NB4 (cell line): Measurements from ENCODE around the gene GFY.

Experiments used
- DNase-seq: peaks from one replicate; pipeline ENCODE4 v3.0.0; 2010; ENCODE audit warnings: low read depth
- H3K4me3 ChIP-seq: one replicate; pipeline ENCODE4 v1.5.1; 2011; ENCODE audit warnings: mild to moderate bottlenecking, low read depth, low read length, moderate library complexity
- MAX ChIP-seq: IDR thresholded peaks from 2 replicates; pipeline ENCODE4 v1.6.1; 2011; ENCODE audit warnings: low read depth, low read length
- MYC ChIP-seq: IDR thresholded peaks from 2 replicates; pipeline ENCODE4 v1.6.1; 2011; ENCODE audit warnings: low read depth, low read length
- POLR2A ChIP-seq: IDR thresholded peaks from 2 replicates; pipeline ENCODE4 v1.6.1; 2011; ENCODE audit warnings: mild to moderate bottlenecking; ENCODE audit not compliant: insufficient read length; ENCODE audit errors: extremely low read depth
- TF ChIP-seq, protein P1 (sequence below): IDR thresholded peaks from one replicate; pipeline ENCODE4 v1.5.1; 2012; ENCODE audit warnings: low read depth, low read length

The GFY gene, protein sequence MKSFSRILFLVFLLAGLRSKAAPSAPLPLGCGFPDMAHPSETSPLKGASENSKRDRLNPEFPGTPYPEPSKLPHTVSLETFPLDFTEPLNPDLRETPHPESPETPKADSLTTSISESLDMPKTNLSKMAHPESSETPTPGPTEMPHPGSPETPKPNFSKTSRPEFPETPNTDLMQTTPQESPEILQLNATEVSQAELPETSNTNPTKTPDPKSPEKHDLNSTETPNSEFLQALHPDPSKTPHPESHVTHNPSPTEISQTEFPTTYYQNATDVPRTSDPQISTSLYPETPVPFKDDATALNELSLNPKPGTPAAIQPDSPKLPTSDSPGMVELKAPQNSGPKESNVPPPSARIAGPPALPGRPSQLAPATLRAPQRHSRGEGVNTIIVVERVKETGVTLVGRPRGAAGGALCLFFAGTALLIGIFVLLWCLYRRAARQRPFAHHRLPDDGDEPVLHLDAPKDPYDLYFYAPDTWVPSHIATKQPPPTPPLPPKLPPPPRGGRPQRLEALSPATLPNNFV

DNA sequence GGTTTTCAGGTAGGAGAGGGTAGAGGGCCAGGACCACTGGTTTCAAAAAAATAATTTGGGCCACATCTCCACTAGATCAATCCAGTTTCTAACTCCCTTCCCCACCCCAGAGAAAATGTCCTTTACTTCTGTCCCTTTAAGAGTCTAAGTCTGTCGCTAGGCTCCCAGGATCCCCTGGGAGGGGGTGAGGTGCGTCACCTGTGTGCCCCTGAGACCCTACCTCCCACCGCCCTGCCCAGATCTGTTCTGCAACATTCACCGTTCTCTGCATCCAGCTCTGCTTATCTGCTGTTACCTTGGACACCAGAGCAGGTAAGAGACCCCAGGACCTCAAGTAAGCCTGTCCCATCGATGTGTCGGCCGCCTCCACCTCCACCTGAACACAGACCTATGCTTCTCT, at the start of gene GFY:
TSS of gene GFY (plus strand) at position 211 of the 400 bp plus-strand sequence. CDS start 1,043 bp downstream, outside the sequence.
- no peak within 1 kb of the TSS for H3K4me3 ChIP-seq
- DNase-seq = no peak
- TF ChIP-seq MYC (no peak), POLR2A (no peak), MAX (no peak)
- TF ChIP-seq, protein P1, sequence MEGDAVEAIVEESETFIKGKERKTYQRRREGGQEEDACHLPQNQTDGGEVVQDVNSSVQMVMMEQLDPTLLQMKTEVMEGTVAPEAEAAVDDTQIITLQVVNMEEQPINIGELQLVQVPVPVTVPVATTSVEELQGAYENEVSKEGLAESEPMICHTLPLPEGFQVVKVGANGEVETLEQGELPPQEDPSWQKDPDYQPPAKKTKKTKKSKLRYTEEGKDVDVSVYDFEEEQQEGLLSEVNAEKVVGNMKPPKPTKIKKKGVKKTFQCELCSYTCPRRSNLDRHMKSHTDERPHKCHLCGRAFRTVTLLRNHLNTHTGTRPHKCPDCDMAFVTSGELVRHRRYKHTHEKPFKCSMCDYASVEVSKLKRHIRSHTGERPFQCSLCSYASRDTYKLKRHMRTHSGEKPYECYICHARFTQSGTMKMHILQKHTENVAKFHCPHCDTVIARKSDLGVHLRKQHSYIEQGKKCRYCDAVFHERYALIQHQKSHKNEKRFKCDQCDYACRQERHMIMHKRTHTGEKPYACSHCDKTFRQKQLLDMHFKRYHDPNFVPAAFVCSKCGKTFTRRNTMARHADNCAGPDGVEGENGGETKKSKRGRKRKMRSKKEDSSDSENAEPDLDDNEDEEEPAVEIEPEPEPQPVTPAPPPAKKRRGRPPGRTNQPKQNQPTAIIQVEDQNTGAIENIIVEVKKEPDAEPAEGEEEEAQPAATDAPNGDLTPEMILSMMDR = no peak

DNA sequence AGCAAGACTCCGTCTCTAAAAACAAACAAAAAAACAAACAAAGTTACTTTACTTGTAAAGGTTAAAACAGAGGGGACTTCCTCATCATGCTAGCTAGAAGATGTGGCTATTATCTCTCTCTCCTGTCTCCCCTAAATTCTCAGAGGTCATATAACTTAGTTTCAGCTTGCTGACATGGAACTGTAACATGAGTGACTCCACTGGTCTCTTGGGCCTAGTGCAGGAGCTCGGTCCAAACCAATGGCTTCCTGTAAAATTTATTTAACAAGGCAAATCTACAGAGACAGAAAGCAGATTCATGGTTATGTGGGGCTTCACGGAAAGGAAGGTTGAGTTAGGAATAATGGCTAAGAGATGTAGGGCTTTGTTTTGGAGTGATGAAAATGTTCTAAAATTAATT, 46.7 kb upstream of the GFY start:
- H3K4me3 ChIP-seq = no peak overlapping the region
- DNase-seq = no peak
- TF ChIP-seq MAX = no peak
- TF ChIP-seq, protein P1 = no peak
- TF ChIP-seq MYC = no peak
- no peak for TF ChIP-seq POLR2A

DNA sequence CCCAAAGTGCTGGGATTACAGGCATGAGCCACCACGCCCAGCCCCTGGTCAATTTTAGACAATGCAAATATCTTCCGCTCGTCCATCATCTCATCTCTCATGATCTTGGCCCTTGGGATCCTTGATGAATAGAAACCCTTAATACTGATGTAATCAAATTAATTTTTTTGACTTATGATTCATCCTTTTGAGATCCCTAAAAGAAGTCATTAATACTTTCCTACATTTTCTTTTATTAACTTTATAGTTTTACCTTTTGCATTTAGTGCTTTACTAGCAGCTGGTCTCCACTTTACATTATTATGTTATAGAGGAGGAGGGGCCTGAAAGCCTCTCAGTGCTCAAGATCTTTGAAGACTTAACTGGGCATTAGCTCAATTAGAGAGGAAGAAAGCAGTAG, 44.8 kb upstream of the GFY start:
- no peak for TF ChIP-seq MYC
- DNase-seq = no peak
- H3K4me3 ChIP-seq = no peak overlapping the region

- DNase-seq = no peak
- no peak overlapping the region for H3K4me3 ChIP-seq
These were observed 42.5 kb upstream of the GFY start for GRCh38 chr19:49382639-49383038.

DNA sequence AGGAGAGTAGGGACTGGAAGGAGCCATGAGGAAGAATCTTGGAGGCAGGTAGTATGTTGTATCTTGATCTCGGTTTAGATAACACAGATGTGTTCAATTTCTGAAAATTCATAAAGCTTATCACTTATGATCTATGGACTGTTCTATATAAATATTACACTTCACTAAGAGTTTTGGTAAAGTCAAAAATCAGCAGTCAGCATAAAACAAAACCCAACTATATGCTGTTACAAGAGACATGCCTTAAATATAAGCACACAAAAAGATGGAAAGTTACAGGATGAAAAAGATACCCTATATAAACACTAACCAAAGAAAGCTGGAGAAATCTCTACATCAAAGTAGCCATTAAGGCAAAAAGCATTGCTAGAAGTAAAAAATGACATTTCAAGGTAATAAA, 41.6 kb upstream of the GFY start:
- no peak overlapping the region for H3K4me3 ChIP-seq
- DNase-seq = no peak
- TF ChIP-seq MYC (no peak), POLR2A (no peak), MAX (no peak)
- TF ChIP-seq, protein P1 = no peak

More at GRCh38 chr19:49382639-49383038, 42.5 kb upstream of the GFY start:
- no peak for TF ChIP-seq MAX
- no peak for TF ChIP-seq MYC
- no peak for TF ChIP-seq POLR2A
- TF ChIP-seq, protein P1 = no peak

DNA sequence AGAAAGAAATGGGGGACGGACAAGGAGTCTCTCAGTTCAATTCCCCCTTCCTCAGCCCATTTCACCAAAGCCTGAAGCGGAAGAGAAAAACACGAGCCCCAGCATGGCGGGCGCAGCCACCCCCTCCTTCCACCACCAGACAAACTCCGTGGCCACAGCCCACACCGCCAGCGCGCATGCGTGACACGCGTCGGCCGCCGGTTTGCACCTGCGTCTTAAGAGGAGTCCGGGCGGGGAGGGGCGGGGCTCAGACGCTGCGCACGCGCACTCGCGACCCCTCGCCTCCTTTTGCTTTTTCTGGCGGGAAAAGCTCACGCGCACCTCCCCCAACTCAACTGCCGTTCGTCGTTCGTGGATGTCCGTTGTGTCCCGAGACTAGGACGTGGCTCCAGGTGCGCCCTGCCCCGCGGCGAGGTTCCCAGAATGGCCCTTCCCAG, 37.2 kb upstream of the GFY start, which contains the start of gene KASH5:
TSS of gene KASH5 (plus strand) at position 314 of the 437 bp plus-strand sequence. CDS start 2,635 bp downstream, outside the sequence.
- TF ChIP-seq, protein P1 = no peak
- TF ChIP-seq MAX = no peak
- no peak for TF ChIP-seq MYC
- TF ChIP-seq POLR2A = no peak
- DNase-seq = no peak
- no peak within 1 kb of the TSS for H3K4me3 ChIP-seq
